GM19238 (cell line): ENCODE results near the gene RFX3.

Source experiments
- DNase-seq: peaks from one replicate; pipeline ENCODE4 v3.0.0; 2011; ENCODE audit warnings: low spot score; ENCODE audit not compliant: insufficient read length

Gene RFX3

DNA sequence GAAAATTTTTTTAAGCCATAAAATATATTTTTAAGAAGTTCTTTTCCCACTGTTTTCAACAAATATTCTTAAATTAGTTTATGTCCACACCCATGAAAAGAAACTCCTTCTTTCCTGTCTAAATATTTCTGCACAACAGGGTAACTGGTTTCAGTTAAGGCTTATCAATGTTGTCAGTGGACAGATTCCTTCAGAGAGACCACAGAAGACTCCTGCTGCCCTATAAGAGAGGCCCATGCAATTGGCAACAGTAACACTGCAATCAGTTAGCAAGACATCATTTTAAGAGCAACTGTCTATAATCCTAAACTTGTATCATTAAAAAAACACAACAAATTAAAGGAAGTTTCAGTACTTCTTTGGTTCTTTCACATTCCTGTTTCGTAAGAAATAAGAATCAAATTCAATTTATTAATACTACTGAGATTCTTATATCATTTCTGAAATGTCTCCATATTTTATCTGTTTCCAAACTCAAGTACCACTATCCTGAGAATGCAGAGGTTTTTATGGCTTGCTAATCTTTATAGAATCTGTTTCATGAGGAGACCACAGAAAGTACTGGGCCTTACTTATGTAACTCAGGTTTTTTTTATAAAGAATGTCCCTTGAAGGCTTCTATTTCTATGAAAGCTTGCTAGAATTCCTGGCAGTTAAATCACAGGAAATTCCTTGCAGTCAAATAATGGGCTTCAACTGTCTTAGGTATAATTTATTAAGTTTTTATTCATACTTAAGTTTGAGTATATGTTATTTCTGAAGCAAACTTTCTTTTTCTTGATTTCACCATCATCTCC lies 240.2 kb downstream of the RFX3 start:
- no peak for DNase-seq

DNA sequence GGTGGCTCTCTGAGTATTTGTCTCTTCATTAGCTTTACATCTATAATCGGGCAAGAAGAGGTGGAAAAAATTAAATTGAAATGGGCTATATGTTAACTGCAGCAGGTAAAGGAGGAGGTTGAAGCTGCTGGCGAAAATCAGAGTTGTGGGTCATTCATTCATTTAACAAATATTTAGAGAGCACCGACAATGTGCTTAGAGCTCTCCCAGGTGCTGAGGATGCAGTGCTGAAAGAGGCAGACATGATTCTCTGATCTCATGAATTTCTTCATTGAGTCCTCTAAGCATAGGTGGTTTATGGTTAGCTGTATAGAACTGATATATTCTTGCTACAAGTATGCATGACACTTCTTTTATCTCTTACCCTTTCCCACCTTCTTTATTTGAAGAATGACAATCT lies 243.4 kb downstream of the RFX3 start:
- DNase-seq = no peak

- no peak for DNase-seq
Observed at GRCh38 chr9:3281399-3281798, 244.4 kb downstream of the RFX3 start.

DNA sequence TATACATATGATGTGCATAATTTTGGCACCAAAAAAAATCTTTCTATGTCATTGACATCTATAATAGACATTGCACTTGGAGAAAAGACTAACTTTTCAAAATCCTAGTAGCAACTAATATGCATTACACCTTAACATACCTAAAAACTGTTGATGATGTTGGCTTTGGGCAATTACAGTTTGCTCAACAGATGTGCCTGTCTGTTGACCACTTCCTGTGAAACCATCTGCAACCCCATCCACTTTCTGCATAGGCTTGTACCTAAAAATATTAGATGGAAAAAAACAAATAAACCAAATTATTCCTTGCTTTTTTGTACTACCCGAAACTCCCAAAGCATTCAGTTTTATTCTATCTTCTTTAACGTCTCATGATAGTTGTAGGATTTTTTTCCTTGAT lies 248.6 kb downstream of the RFX3 start:
- no peak for DNase-seq

GRCh38 chr9:3271581-3271980 lies 254.2 kb downstream of the RFX3 start:
- no peak for DNase-seq

DNA sequence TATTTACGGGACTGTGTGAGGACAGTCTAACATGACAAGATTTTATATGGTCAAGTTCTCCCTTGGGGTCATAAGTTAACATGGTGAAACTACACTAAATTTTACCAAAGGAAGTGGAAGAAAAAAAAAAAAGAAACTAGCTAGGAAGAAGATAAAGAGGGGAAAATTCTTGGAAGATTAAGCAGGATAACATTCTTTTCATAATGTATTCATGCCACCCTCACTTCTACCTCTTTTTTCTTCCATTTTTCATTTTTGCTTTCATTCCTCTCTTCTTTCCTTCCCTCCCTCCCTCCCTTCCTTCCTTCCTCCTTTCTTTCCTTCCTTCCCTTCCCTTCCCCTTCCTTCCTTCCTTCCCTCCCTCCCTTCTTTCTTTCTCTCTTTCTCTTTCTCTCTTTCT lies 254.6 kb downstream of the RFX3 start:
- no peak for DNase-seq

DNA sequence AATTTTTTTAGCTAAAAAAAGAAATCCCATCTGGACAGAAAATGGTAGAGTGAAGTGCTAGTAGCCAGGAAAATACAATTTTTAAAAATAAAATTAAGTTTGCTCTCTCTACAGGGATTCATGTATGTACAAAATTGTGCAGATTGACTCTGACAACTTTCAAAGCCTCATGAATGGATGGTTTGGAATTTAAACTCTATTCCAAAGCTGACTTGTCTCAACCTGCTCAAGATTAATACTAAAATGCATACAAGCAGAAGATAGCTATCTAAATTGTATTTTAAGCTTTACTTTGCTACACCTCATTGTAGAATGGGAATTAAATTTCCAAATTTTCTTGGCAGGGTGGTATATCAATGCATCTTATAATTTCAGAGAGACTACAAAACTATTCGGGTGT lies 257.6 kb downstream of the RFX3 start:
- DNase-seq = no peak

DNA sequence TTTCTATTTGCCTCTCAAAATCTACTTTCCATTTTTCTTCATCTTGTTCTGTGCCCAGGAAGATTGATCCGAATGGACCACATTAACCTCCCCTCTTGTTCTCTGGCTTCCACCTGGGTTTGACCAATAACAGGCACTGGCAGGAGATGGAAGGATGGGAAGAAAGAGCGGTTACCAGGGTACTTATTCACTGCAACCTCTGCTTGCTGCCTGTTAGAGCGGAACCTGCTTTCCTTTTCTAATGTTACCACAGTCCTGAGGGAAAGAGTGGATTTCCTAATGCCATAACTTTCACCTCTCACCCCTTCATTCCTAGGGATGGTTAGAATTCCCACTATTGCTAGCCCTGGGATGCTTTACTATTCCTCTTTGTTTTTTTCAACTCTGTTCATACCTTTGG lies 262.1 kb downstream of the RFX3 start:
- DNase-seq = no peak

DNA sequence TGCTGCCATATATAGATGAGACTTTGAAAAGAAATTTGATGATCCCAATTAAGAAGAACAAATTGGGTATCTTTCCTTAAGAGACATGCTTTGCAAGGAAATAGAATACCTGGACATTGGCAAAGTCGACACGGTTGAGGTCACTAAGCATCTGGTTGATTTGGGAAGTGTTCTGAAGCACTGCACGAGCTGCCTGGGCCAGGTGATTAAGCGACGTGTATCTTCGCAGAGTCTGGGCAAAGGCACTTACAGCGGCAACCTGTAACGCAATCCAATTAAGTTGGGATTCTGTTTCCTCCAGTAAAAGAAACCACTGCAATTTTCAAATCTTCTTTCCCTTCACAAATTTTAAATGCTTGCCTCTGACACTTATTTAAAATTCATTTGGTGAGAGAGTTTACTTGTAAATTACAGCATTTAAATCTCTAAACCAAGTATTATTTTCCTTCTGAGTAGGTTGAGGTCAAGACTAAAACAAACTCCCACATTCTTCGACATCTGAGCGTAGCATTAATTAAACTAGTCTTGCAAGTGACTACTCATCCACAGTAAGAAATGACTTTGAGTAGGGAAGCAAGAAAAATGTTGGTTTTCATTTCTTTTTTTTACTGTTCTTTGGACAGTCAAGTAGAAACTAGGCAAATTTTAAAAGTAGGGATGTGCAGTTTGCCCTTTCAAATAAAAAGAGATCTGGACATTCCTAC lies 262.8 kb downstream of the RFX3 start:
- DNase-seq = no peak

DNA sequence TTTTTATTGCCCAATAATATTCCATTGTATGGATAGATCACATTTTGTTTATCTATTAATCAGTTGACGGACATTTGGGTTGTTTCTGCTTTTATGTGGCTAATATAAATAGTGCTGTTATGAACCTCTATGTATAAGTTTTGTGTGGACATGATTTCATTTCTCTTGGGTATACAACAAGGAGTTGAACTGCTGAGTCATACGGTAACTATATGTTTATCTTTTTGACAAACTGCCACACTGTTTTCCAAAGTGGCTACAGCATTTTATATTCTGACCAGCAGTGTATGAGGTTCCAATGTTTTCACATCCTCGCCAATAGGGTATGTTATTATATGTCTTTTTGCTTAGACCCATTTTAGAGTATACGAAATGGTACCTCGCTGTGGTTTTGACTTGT lies 264.3 kb downstream of the RFX3 start:
- no peak for DNase-seq

GRCh38 chr9:3256571-3257330 lies 269.1 kb downstream of the RFX3 start:
- DNase-seq = no peak

DNA sequence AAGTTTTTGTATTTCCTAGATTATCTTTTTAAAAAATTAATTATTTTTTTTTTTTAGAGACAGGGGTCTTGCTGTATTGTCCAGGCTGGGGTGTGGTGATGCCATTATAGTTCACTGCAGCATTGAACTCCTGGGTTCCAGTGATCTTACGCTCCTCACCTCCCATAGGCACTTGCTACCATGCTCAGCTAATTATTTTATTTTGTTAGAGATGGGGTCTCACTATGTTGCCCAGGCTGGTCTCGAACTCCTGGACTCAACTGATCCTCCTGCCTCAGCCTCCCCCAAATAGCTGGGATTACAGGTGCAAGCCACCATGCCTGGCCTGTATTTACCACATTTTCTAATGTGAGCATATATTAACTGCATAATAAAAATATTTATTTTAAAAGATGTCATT lies 274.5 kb downstream of the RFX3 start:
- no peak for DNase-seq

DNA sequence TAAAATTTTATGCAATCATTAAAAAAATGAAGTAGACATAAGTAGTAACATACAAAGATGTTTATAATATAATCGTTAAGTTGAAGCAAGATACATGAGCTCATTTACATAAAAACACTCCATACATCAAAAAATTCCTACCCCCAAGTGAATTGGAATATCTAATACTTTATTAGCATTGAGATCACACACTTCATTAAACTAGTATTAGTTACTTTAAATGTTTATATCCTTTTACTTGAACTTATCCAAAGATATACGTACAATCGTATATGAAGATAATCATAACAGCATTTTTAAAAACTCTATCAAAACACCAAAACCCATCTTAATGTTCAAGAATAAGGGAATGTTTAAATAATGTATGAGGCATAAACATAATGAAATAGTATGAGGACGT lies 275.1 kb downstream of the RFX3 start:
- DNase-seq = no peak

GRCh38 chr9:3247211-3247610 lies 278.6 kb downstream of the RFX3 start:
- DNase-seq = no peak

DNA sequence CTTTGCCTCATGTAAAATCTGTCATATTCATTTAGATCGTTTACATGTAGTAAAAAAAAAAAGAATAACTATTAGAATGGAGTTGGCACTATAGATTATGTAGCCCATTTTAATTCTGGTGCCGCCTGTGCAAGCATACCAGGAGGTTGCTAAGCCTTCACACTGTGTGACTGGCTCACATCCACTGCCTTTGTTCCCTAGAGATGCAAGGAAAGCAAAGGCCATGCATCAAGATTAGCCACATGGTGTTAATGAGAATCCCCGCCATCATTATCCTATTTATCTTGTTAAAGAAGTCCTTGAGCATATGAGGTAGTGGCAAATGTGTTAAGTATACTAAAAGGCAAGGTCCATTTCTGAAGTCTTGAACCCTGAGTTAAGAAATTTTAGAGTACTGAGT lies 279.6 kb downstream of the RFX3 start:
- DNase-seq = no peak

DNA sequence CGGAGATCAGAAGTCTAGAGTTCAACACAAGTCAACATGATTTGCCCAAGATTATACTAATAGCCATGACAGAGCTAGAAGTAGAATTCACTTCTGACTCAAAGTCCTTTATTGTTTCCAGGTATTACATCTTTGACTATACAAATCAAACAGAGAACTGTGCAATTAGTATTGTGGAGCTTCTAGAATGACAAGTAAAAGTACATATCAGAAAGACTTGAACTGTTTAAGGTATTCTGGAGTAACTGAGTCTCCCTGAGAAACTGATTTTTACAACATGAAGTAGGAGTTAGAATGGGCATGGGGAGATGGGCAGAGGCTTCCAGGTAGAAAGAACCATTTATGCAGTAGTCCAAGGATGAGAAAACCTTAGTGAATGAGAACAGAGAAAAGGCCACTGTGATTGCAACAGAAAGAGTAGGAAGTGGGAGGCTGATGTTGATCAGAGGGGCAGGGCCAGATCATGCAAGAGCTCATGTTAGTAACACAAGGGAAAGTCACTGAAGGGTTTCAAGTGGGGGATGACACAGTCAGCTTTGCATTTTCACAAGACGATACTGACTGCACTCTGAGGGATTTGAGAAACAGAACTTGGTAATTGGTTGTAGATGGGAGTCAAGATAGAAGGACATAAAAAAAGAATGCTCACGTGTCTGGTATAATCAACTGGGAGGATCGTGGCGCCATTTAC lies 280.7 kb downstream of the RFX3 start:
- DNase-seq = peak; percentile 7

GRCh38 chr9:3243683-3244082 lies 282.1 kb downstream of the RFX3 start:
- DNase-seq = no peak

DNA sequence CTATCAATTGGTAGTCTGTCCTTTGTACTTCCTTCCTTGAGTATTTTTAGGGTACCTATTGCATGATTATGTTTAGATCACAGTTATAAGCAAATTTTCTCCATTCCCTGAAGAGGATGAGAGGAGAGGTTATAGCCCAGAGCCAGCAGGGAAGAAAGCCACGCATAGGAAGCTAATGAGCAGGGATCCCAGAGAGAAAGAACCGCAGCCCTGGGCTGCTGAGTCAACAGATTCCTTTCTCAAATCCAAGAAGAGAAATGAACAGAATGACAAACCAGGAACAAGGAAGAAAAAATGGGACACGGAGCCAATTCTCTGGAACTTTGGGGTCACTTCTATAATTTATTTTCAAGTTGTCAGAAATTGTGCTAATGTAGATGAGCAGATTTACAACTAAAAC lies 284.5 kb downstream of the RFX3 start:
- no peak for DNase-seq

DNA sequence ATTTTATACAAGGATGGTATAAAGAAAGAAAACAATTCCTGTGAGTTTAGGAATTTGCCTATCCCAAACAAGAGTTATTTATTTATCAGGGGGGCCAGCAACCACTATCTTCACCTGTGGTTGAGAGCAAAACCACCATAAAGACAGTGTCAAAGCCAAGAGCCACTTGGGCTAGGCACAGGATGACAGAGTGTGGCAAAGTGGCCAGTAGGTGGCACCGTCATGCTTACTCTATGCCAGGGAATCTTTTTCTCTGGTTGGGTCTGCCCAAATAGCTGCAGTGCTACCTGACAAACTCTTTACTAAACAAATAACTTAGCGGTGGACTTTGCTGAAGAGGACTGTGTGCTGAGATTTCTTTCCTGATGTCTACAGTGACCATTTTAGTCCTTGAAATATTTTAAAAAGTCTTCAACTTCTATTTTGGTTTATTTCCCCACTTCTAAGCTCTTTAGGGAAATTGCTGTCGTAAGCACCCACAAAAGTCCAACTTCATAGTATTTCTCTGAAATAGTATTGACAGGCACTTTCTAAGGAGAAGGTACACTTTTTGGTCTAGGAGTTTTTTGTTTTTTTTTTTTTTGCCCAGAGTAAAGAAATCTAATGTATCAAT lies 285.0 kb downstream of the RFX3 start:
- peak; percentile 23 for DNase-seq

- DNase-seq = no peak
Observed at GRCh38 chr9:3239240-3239639, 286.6 kb downstream of the RFX3 start.

GRCh38 chr9:3238236-3238635 lies 287.6 kb downstream of the RFX3 start:
- DNase-seq = no peak
